Osteocyte (in vitro differentiated cells): ENCODE results near the gene MAPK14. TPM values are rescaled to one million over a fixed set of nuclear protein-coding genes. Genes with fewer than 3 reads are reported as not detected.

Source experiments
- DNase-seq: peaks from one replicate; pipeline ENCODE4 v3.0.0; 2021; ENCODE audit warnings: mixed read lengths; ENCODE audit not compliant: unreplicated experiment; ENCODE audit errors: extremely low spot score
- H3K27ac Mint-ChIP-seq: one replicate; pipeline ENCODE4 v1.8.0; 2021; ENCODE audit warnings: mild to moderate bottlenecking, mixed read lengths; ENCODE audit not compliant: unreplicated experiment
- H3K27me3 Mint-ChIP-seq: one replicate; pipeline ENCODE4 v1.8.0; 2021; ENCODE audit warnings: mixed read lengths; ENCODE audit not compliant: unreplicated experiment
- H3K36me3 Mint-ChIP-seq: one replicate; pipeline ENCODE4 v1.8.0; 2021; ENCODE audit warnings: mixed read lengths; ENCODE audit not compliant: unreplicated experiment
- H3K4me1 Mint-ChIP-seq: one replicate; pipeline ENCODE4 v1.8.0; 2021; ENCODE audit warnings: mixed read lengths; ENCODE audit not compliant: unreplicated experiment
- H3K4me3 Mint-ChIP-seq: one replicate; pipeline ENCODE4 v1.8.0; 2021; ENCODE audit warnings: mild to moderate bottlenecking, moderate library complexity, mixed read lengths; ENCODE audit not compliant: unreplicated experiment
- H3K9me3 Mint-ChIP-seq: one replicate; pipeline ENCODE4 v1.8.0; 2021; ENCODE audit warnings: mixed read lengths; ENCODE audit not compliant: unreplicated experiment
- total RNA-seq: library from RNA; stranded (reverse); gene quantifications from 2 replicates; pipeline ENCODE4 v1.2.1, GENCODE V29; 2021
- TF ChIP-seq, protein P1 (sequence below): fragments of 200-600 bp; sonication (generic); IDR thresholded peaks from 2 replicates; pipeline ENCODE4 v1.5.0; 2021; ENCODE audit warnings: antibody characterized with exemption, mild to moderate bottlenecking, moderate library complexity

Gene MAPK14
- total RNA-seq, 1 donor from 2014 or later = 38.8 TPM

DNA sequence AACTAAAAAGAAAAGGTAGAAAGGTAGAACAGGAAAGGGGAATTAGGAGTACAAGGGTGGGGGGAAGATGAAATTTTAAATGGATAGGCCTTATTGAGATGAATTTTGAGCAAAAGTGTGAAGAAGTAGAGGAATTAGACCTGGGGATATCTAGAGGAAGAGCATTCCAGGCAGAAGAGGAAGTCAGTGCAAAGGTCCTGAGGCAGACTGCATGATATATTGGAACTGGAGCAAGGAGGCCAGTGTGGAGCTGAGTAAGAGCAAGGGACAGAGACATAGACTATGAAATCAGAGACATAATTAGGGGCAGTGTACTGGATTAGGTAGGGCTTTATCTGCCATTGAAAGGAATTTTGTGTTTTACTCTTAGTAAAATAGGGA, 40.4 kb downstream of the MAPK14 start:
- Mint-ChIP-seq H3K4me3 (no peak overlapping the region), H3K9me3 (no peaks in the 10 kb centered on the region), H3K27me3 (no peaks in the 10 kb centered on the region), H3K36me3 (peaks cover 3% of the 10 kb centered on the region), H3K4me1 (peaks cover 28% of the 10 kb centered on the region), H3K27ac (no peak overlapping the region)
- TF ChIP-seq, protein P1, sequence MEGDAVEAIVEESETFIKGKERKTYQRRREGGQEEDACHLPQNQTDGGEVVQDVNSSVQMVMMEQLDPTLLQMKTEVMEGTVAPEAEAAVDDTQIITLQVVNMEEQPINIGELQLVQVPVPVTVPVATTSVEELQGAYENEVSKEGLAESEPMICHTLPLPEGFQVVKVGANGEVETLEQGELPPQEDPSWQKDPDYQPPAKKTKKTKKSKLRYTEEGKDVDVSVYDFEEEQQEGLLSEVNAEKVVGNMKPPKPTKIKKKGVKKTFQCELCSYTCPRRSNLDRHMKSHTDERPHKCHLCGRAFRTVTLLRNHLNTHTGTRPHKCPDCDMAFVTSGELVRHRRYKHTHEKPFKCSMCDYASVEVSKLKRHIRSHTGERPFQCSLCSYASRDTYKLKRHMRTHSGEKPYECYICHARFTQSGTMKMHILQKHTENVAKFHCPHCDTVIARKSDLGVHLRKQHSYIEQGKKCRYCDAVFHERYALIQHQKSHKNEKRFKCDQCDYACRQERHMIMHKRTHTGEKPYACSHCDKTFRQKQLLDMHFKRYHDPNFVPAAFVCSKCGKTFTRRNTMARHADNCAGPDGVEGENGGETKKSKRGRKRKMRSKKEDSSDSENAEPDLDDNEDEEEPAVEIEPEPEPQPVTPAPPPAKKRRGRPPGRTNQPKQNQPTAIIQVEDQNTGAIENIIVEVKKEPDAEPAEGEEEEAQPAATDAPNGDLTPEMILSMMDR = no peak
- DNase-seq = no peak

DNA sequence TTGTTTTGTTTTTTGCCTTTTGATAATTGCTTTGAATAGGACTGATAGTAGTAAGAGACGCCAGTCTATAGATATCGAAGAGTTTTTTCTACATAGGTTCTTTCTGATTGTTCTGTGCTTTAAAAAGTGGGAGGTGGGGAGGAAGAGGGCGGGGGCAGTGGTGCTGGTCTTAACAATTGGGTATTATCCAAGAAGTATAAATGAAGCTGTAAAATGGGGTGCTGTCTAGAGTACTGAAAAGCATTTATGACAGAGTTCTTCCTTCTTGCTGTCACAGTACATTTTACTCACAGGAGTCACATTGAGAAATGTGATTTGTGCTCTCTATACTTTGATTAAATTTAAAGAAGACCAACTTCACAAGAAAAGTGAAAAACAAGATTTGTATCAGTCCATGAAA, 41.0 kb downstream of the MAPK14 start:
- Mint-ChIP-seq H3K4me1 (peaks cover 28% of the 10 kb centered on the region), H3K27ac (no peak overlapping the region), H3K36me3 (peaks cover 5% of the 10 kb centered on the region), H3K4me3 (no peak overlapping the region), H3K27me3 (no peaks in the 10 kb centered on the region), H3K9me3 (no peaks in the 10 kb centered on the region)
- no peak for DNase-seq
- TF ChIP-seq, protein P1 = no peak

DNA sequence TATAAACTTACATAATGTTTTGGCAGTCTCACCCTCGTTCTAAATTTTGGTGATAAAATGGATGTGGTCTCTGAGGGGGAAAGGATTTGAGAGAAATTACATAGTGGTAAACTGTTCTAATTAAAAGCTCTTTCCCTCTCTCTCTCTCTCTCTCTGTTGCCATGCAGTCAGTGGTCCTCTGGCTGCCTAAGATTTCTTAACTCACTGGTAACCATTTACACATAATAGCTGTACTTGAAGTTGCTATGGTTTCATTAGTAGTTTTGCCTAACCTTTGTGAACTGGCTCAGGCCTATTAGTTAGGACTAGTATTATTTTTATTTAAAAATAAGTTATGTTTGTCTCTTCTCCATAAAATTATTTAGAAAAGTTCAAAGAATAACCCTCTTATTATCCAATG, 42.0 kb downstream of the MAPK14 start:
- Mint-ChIP-seq H3K27ac (no peak overlapping the region), H3K36me3 (peaks cover 8% of the 10 kb centered on the region), H3K9me3 (no peaks in the 10 kb centered on the region), H3K27me3 (no peaks in the 10 kb centered on the region), H3K4me1 (peaks cover 24% of the 10 kb centered on the region), H3K4me3 (no peak overlapping the region)
- TF ChIP-seq, protein P1 = no peak
- DNase-seq = no peak

DNA sequence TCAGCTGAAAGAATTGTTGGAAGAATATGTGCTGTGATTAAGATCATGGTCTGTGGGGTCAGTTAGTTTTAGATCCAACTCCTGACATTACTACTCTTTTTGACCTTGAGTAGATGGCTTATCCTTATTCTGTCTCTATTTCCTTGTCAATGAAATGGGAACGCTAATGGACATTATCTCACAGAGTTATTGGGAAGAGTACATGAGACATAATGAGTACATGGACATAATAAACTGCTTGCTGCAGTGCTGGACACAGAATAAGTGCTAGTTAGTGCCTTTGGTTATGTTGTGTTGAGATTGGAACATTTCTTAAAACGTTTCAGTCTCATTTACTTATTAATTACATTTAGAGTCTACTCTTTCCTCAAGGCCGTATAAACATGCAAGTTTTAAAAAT, 42.6 kb downstream of the MAPK14 start:
- no peak overlapping the region for H3K27ac Mint-ChIP-seq
- H3K36me3 Mint-ChIP-seq = peaks cover 9% of the 10 kb centered on the region
- H3K9me3 Mint-ChIP-seq = no peaks in the 10 kb centered on the region
- TF ChIP-seq, protein P1 = no peak
- no peak overlapping the region for H3K4me3 Mint-ChIP-seq
- no peak for DNase-seq
- H3K27me3 Mint-ChIP-seq = no peaks in the 10 kb centered on the region
- H3K4me1 Mint-ChIP-seq = peaks cover 17% of the 10 kb centered on the region

DNA sequence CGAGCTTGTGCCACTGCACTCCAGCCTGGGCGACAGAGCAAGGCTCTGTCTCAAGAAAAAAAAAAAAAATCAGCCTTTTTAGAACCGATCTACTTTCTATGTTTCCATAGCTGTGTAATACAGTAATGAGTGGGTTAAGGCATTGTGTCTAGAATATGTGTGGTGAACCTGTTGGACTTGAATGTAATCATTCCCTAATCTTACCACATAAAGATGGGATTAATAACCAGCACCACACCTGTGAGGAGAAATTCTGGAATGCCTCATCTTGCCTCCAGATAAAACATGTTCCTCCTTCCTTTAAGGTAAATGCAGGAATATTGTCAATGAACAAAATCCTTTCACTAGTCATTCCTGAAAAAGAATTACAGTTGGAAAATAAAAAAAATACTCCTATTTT, 43.7 kb downstream of the MAPK14 start:
- TF ChIP-seq, protein P1 = no peak
- no peak overlapping the region for H3K27ac Mint-ChIP-seq
- peaks cover 8% of the 10 kb centered on the region for H3K4me1 Mint-ChIP-seq
- peaks cover 15% of the 10 kb centered on the region for H3K36me3 Mint-ChIP-seq
- H3K4me3 Mint-ChIP-seq = no peak overlapping the region
- no peaks in the 10 kb centered on the region for H3K9me3 Mint-ChIP-seq
- no peaks in the 10 kb centered on the region for H3K27me3 Mint-ChIP-seq
- DNase-seq = no peak
